DND-41 (cell line): ENCODE data around the gene C11orf24.

ENCODE experiments used
- CTCF ChIP-seq: IDR thresholded peaks from 2 replicates; pipeline ENCODE4 v1.5.1; 2012; ENCODE audit warnings: borderline replicate concordance, low read length, moderate library complexity, mild to moderate bottlenecking; ENCODE audit not compliant: poor library complexity, severe bottlenecking; ENCODE audit errors: extremely low read depth
- EZH2 ChIP-seq: IDR thresholded peaks from 3 replicates; pipeline ENCODE4 v1.6.1; 2012; ENCODE audit warnings: borderline replicate concordance, low read depth, mild to moderate bottlenecking, moderate library complexity, low read length, inconsistent platforms; ENCODE audit not compliant: severe bottlenecking

GRCh38 chr11:68279676-68280075, 7.9 kb upstream of the C11orf24 start:
- TF ChIP-seq CTCF: no peak
- TF ChIP-seq EZH2: no peak
